ENCODE data around the gene DIPK1C.

DNA sequence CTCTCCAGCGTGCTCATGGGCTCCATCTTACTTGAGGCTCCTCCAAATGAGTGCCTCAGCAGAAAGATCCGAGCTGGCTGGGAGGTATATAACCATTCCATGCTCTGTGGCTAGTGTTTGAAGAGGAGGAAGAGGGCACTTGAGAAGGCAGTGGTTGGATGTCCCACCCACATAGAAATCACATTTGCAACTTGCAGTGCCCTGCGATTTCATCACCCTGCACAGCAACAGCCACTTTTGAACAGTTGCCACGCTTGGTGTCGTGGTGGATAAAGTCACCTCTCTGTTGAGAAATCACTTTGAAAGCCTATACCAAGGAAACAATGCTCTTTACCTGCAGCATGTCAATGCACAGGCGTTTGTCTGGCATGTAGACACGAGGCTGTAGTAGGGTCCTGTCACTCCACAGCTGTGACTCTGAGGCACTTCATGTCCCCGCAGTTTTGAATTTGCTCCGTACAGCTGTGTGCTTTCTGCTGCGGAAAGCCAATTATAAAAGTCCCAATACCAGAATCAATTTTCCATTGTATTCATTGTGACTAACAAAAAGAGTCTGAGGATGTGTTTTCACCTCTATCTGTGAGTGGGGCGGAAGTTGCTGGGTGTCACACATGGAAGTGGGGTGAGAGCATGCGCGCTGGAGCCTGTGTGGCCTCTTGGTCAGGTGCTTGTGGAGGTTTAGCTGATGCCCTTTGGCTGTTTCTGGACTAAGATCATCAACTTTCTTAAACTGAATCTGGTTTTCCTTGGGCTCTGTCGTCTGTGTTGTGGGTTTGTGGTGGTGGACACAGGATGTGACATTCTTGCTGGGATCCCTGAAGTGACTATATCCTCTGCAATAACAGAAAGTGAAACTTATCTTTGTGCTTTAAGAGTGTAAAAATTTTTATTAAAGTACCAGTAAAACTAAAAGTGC is 41.9 kb upstream of the DIPK1C start:
- TF ChIP-seq, protein P1, sequence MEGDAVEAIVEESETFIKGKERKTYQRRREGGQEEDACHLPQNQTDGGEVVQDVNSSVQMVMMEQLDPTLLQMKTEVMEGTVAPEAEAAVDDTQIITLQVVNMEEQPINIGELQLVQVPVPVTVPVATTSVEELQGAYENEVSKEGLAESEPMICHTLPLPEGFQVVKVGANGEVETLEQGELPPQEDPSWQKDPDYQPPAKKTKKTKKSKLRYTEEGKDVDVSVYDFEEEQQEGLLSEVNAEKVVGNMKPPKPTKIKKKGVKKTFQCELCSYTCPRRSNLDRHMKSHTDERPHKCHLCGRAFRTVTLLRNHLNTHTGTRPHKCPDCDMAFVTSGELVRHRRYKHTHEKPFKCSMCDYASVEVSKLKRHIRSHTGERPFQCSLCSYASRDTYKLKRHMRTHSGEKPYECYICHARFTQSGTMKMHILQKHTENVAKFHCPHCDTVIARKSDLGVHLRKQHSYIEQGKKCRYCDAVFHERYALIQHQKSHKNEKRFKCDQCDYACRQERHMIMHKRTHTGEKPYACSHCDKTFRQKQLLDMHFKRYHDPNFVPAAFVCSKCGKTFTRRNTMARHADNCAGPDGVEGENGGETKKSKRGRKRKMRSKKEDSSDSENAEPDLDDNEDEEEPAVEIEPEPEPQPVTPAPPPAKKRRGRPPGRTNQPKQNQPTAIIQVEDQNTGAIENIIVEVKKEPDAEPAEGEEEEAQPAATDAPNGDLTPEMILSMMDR (IDR thresholded peaks at IDR 0.05): no peak
- no peak for TF ChIP-seq EZH2 (IDR thresholded peaks at IDR 0.05)

All from neural progenitor cell (in vitro differentiated cells).